ENCODE data around the gene UCK2. TPM values are rescaled to one million over a fixed set of nuclear protein-coding genes. Genes with fewer than 3 reads are reported as not detected.

The UCK2 gene
- total and polyA plus RNA-seq, 5 donors from 2014 or later, result 5.5 to 12.8 (median 9.9) TPM

- Histone ChIP-seq H3K27me3 (ENCODE audit: control insufficient read depth, insufficient read depth, low read length) (no peaks in the 10 kb centered on the region), H3K9me3 (ENCODE audit: control insufficient read depth in 2 of 2, low read length in 2 of 2) (no peaks in the 10 kb centered on the region), H3K27ac (ENCODE audit: insufficient read depth, low read length, poor library complexity, severe bottlenecking) (no peak overlapping the region), H3K4me3 (ENCODE audit: low read depth, low read length) (no peak overlapping the region), H3K4me1 (ENCODE audit: control insufficient read depth, insufficient read depth, low read length, poor library complexity, severe bottlenecking) (peaks cover 3% of the 10 kb centered on the region), H3K36me3 (ENCODE audit: control insufficient read depth, insufficient read depth, low read length) (no peaks in the 10 kb centered on the region)
- Mint-ChIP-seq H3K27ac (peak overlapping the region in 1 of 3 donors; percentile 19), H3K4me1 (peaks cover 0 to 7% (median 4%) of the 10 kb centered on the region in 4 donors), H3K4me3 (no peak overlapping the region), H3K27me3 (no peaks in the 10 kb centered on the region), H3K9me3 (no peaks in the 10 kb centered on the region), H3K36me3 (no peaks in the 10 kb centered on the region)
- ATAC-seq (ENCODE audit: low read depth in 2 of 2) (no peak), DNase-seq (no peak)
Measured at GRCh38 chr1:165915932-165916348, 88.5 kb downstream of the UCK2 start.

- H3K4me1 Mint-ChIP-seq, result peaks cover 0 to 7% (median 4%) of the 10 kb centered on the region in 4 donors
- no peak overlapping the region for H3K27ac Mint-ChIP-seq
- H3K36me3 ChIP-seq (ENCODE audit: control insufficient read depth, insufficient read depth, low read length), result no peaks in the 10 kb centered on the region
- H3K27me3 Mint-ChIP-seq, result no peaks in the 10 kb centered on the region
- no peak overlapping the region for H3K4me3 ChIP-seq (ENCODE audit: low read depth, low read length)
- no peaks in the 10 kb centered on the region for H3K9me3 ChIP-seq (ENCODE audit: control insufficient read depth in 2 of 2, low read length in 2 of 2)
- H3K9me3 Mint-ChIP-seq, result no peaks in the 10 kb centered on the region
- peaks cover 3% of the 10 kb centered on the region for H3K27me3 ChIP-seq (ENCODE audit: control insufficient read depth, insufficient read depth, low read length)
- no peaks in the 10 kb centered on the region for H3K36me3 Mint-ChIP-seq
- H3K27ac ChIP-seq (ENCODE audit: insufficient read depth, low read length, poor library complexity, severe bottlenecking), result no peak overlapping the region
- ATAC-seq (ENCODE audit: low read depth in 2 of 2) (no peak), DNase-seq (no peak)
- no peak overlapping the region for H3K4me3 Mint-ChIP-seq
- H3K4me1 ChIP-seq (ENCODE audit: control insufficient read depth, insufficient read depth, low read length, poor library complexity, severe bottlenecking), result peaks cover 3% of the 10 kb centered on the region
Measured at GRCh38 chr1:165917166-165917565, 89.8 kb downstream of the UCK2 start.

- no peaks in the 10 kb centered on the region for H3K9me3 Mint-ChIP-seq
- H3K4me3 Mint-ChIP-seq, result no peak overlapping the region
- peaks cover 8 to 15% (median 11%) of the 10 kb centered on the region in 4 donors for H3K4me1 Mint-ChIP-seq
- ATAC-seq (ENCODE audit: low read depth in 2 of 2) (no peak), DNase-seq (no peak)
- no peaks in the 10 kb centered on the region for H3K36me3 Mint-ChIP-seq
- H3K27me3 ChIP-seq (ENCODE audit: control insufficient read depth, insufficient read depth, low read length), result peaks cover 3% of the 10 kb centered on the region
- no peak overlapping the region for H3K27ac ChIP-seq (ENCODE audit: insufficient read depth, low read length, poor library complexity, severe bottlenecking)
- no peak overlapping the region for H3K4me3 ChIP-seq (ENCODE audit: low read depth, low read length)
- H3K4me1 ChIP-seq (ENCODE audit: control insufficient read depth, insufficient read depth, low read length, poor library complexity, severe bottlenecking), result no peaks in the 10 kb centered on the region
- H3K27ac Mint-ChIP-seq, result no peak overlapping the region
- peaks cover 15% of the 10 kb centered on the region for H3K27me3 Mint-ChIP-seq
- no peaks in the 10 kb centered on the region for H3K36me3 ChIP-seq (ENCODE audit: control insufficient read depth, insufficient read depth, low read length)
- no peaks in the 10 kb centered on the region for H3K9me3 ChIP-seq (ENCODE audit: control insufficient read depth in 2 of 2, low read length in 2 of 2)
Measured at GRCh38 chr1:165924117-165924516, 96.7 kb downstream of the UCK2 start.

GRCh38 chr1:165925498-165926079, 98.2 kb downstream of the UCK2 start:
- H3K27me3 Mint-ChIP-seq, result peaks cover 15% of the 10 kb centered on the region
- H3K4me3 Mint-ChIP-seq, result no peak overlapping the region
- H3K36me3 Mint-ChIP-seq, result no peaks in the 10 kb centered on the region
- no peaks in the 10 kb centered on the region for H3K4me1 ChIP-seq (ENCODE audit: control insufficient read depth, insufficient read depth, low read length, poor library complexity, severe bottlenecking)
- ATAC-seq (ENCODE audit: low read depth in 2 of 2), result no peak
- H3K27ac Mint-ChIP-seq, result no peak overlapping the region
- peaks cover 3% of the 10 kb centered on the region for H3K27me3 ChIP-seq (ENCODE audit: control insufficient read depth, insufficient read depth, low read length)
- no peak overlapping the region for H3K27ac ChIP-seq (ENCODE audit: insufficient read depth, low read length, poor library complexity, severe bottlenecking)
- H3K36me3 ChIP-seq (ENCODE audit: control insufficient read depth, insufficient read depth, low read length), result no peaks in the 10 kb centered on the region
- H3K4me1 Mint-ChIP-seq, result peaks cover 8 to 15% (median 11%) of the 10 kb centered on the region in 4 donors
- no peak overlapping the region for H3K4me3 ChIP-seq (ENCODE audit: low read depth, low read length)
- H3K9me3 ChIP-seq (ENCODE audit: control insufficient read depth in 2 of 2, low read length in 2 of 2), result no peaks in the 10 kb centered on the region
- no peak for DNase-seq
- H3K9me3 Mint-ChIP-seq, result no peaks in the 10 kb centered on the region

GRCh38 chr1:165927169-165927568, 99.8 kb downstream of the UCK2 start:
- H3K27me3 ChIP-seq (ENCODE audit: control insufficient read depth, insufficient read depth, low read length), result no peaks in the 10 kb centered on the region
- no peaks in the 10 kb centered on the region for H3K9me3 Mint-ChIP-seq
- DNase-seq (peak in 2 of 3 donors; percentile 55 to 64), ATAC-seq (ENCODE audit: low read depth in 2 of 2) (no peak)
- H3K36me3 ChIP-seq (ENCODE audit: control insufficient read depth, insufficient read depth, low read length), result no peaks in the 10 kb centered on the region
- peaks cover 8 to 15% (median 11%) of the 10 kb centered on the region in 4 donors for H3K4me1 Mint-ChIP-seq
- H3K27ac Mint-ChIP-seq, result peak overlapping the region in 1 of 3 donors; percentile 67
- no peaks in the 10 kb centered on the region for H3K4me1 ChIP-seq (ENCODE audit: control insufficient read depth, insufficient read depth, low read length, poor library complexity, severe bottlenecking)
- H3K9me3 ChIP-seq (ENCODE audit: control insufficient read depth in 2 of 2, low read length in 2 of 2), result no peaks in the 10 kb centered on the region
- H3K27me3 Mint-ChIP-seq, result peaks cover 15% of the 10 kb centered on the region
- H3K4me3 Mint-ChIP-seq, result peak overlapping the region in 3 of 4 donors; percentile 16 to 60 (median 42)
- H3K27ac ChIP-seq (ENCODE audit: insufficient read depth, low read length, poor library complexity, severe bottlenecking), result peak overlapping the region; percentile 42
- no peaks in the 10 kb centered on the region for H3K36me3 Mint-ChIP-seq
- peak overlapping the region; percentile 26 for H3K4me3 ChIP-seq (ENCODE audit: low read depth, low read length)

- Mint-ChIP-seq H3K4me1 (peaks cover 8 to 15% (median 11%) of the 10 kb centered on the region in 4 donors), H3K36me3 (no peaks in the 10 kb centered on the region), H3K4me3 (peak overlapping the region in 2 of 4 donors; percentile 42 to 60), H3K27ac (peak overlapping the region in 2 of 3 donors; percentile 39 to 67), H3K9me3 (no peaks in the 10 kb centered on the region), H3K27me3 (peaks cover 7% of the 10 kb centered on the region)
- H3K9me3 ChIP-seq (ENCODE audit: control insufficient read depth in 2 of 2, low read length in 2 of 2), result no peaks in the 10 kb centered on the region
- H3K36me3 ChIP-seq (ENCODE audit: control insufficient read depth, insufficient read depth, low read length), result no peaks in the 10 kb centered on the region
- peak overlapping the region; percentile 42 for H3K27ac ChIP-seq (ENCODE audit: insufficient read depth, low read length, poor library complexity, severe bottlenecking)
- peak; percentile 67 to 72 for ATAC-seq (ENCODE audit: low read depth in 2 of 2)
- DNase-seq, result peak in 2 of 3 donors; percentile 61 to 82
- H3K27me3 ChIP-seq (ENCODE audit: control insufficient read depth, insufficient read depth, low read length), result no peaks in the 10 kb centered on the region
- peak overlapping the region; percentile 26 for H3K4me3 ChIP-seq (ENCODE audit: low read depth, low read length)
- H3K4me1 ChIP-seq (ENCODE audit: control insufficient read depth, insufficient read depth, low read length, poor library complexity, severe bottlenecking), result no peaks in the 10 kb centered on the region
Measured at GRCh38 chr1:165928075-165928731, 100.8 kb downstream of the UCK2 start.

GRCh38 chr1:165930961-165931360, 103.5 kb downstream of the UCK2 start:
- Mint-ChIP-seq H3K4me1 (peaks cover 8 to 15% (median 11%) of the 10 kb centered on the region in 4 donors), H3K4me3 (no peak overlapping the region), H3K9me3 (no peaks in the 10 kb centered on the region), H3K27me3 (peaks cover under 1% of the 10 kb centered on the region), H3K27ac (no peak overlapping the region), H3K36me3 (no peaks in the 10 kb centered on the region)
- H3K27me3 ChIP-seq (ENCODE audit: control insufficient read depth, insufficient read depth, low read length), result no peaks in the 10 kb centered on the region
- DNase-seq (no peak), ATAC-seq (ENCODE audit: low read depth in 2 of 2) (no peak)
- no peaks in the 10 kb centered on the region for H3K4me1 ChIP-seq (ENCODE audit: control insufficient read depth, insufficient read depth, low read length, poor library complexity, severe bottlenecking)
- no peaks in the 10 kb centered on the region for H3K36me3 ChIP-seq (ENCODE audit: control insufficient read depth, insufficient read depth, low read length)
- H3K27ac ChIP-seq (ENCODE audit: insufficient read depth, low read length, poor library complexity, severe bottlenecking), result no peak overlapping the region
- no peak overlapping the region for H3K4me3 ChIP-seq (ENCODE audit: low read depth, low read length)
- no peaks in the 10 kb centered on the region for H3K9me3 ChIP-seq (ENCODE audit: control insufficient read depth in 2 of 2, low read length in 2 of 2)

Data from CD4-positive, CD25-positive, alpha-beta regulatory T cell (primary cell).